Measurements from ENCODE around the gene ZNF322.

The ZNF322 gene

DNA sequence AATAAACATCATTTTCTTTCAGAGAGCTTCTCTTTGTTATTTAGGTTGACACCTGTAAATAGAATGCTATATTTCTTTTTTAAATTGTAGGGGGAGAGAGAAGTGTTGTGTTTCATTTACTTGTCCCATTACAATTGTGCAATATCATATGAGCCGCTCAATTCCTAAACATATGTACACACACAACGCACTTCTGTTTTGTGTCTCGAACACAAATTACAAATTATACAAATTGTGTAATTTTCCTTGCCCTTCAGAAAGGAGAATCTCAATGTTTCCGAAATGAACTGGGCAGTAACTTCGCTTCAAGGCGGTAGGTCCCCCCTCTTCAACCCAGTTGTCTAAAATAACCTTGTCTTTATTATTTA, 65.4 kb downstream of the ZNF322 start:
- H3K27ac ChIP-seq: no peak overlapping the region
- DNase-seq (ENCODE audit: low read depth, low spot score): no peak

- H3K27ac ChIP-seq: no peak overlapping the region
- DNase-seq (ENCODE audit: low read depth, low spot score): no peak
These were observed 66.0 kb downstream of the ZNF322 start for GRCh38 chr6:26593278-26594130.

- no peak overlapping the region for H3K27ac ChIP-seq
- no peak for DNase-seq (ENCODE audit: low read depth, low spot score)
These were observed 66.9 kb downstream of the ZNF322 start for GRCh38 chr6:26592649-26593048.

GRCh38 chr6:26588965-26589364, 70.6 kb downstream of the ZNF322 start:
- H3K27ac ChIP-seq: no peak overlapping the region
- no peak for DNase-seq (ENCODE audit: low read depth, low spot score)

Measured in epithelial cell of prostate (primary cell).